Stimulated activated CD4-positive, alpha-beta T cell treated with anti-CD3 and anti-CD28 coated beads, Interleukin-15, amount 100 ng/mL, for 1 hour (primary cell): ENCODE results near the gene DLL1.

ENCODE experiments used
- DNase-seq, 2 donors: peaks; one replicate each; pipeline ENCODE4 v3.0.0-alpha.2; 2020; ENCODE audit warnings: low read depth in 1 of 2, low spot score in 1 of 2

DLL1 gene

DNA sequence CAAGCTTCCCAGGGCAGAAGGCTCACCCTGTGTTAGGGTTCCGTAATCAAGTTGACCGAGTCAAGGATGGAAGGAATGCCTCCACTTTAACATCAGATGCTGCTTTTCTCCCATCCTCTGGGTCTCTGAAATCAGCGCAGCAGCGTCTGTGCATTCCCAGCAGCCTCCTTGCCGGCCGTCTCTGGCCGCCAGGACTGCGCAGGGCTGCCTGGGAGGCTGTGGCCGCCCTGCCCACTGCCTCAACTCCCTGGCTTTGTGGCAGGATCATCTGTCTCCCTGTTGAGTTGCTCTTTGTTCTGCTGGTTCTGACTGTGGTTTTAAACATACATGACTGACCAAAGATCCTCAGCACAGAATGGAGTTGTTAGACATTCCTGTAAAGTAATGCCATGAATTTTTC is 56.5 kb downstream of the DLL1 start:
- DNase-seq = no peak

DNA sequence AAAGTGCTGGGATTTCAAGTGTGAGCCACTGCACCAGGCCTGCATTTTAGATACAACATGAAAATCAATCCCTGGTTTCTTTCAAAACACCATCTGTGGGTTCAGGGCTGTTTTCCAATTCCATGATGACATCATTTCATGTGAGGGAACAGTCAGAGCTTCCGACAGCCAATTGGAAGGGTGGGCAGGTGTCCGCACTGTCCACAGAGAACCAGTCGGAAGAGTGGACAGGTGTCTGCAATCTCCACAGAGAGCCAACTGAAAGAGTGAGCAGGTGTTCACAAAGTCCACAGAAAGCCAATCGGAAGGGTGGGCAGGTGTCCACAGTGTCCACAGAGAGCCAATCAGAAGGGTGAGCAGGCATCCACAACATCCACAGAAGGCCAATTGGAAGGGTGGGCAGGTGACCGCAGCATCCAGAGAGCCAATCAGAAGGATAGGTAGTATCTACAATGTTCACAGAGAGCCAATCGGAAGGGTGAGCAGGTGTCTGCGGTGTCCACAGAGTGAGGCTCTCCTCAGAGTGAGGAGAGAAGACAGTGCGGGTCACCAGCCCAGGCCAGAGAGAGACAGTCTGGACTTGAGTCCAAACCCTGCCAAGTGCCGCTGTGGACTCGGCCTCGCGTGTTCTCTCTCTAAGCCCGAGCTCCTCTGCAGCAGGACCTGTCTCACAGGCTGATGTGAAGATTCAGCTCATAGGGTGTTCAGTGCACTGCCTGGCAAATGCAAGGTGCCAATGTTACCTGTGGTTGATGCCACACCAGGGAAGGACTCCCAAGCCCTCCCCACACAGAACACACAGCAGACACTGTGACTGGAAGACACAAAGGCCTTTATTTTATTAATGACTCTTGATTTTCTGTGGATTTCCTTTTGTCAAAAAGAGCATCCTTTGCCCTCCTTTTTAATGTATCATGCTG is 57.3 kb downstream of the DLL1 start:
- DNase-seq = no peak
